Skin epidermis (tissue), 12 donors: ENCODE data around the gene CFP.

ENCODE experiments used
- H3K27ac ChIP-seq, 21 experiments: fragments of 200-600 bp; sonication (generic) in 11 of 21; one replicate each; pipeline ENCODE4 v1.5.0; 2020; ENCODE audit warnings: mild to moderate bottlenecking in 3 of 21, inconsistent platforms in 2 of 21, moderate library complexity in 2 of 21
- H3K4me3 ChIP-seq, 7 experiments: fragments of 200-600 bp; sonication (generic) in 2 of 7; one replicate each; pipeline ENCODE4 v1.5.0; 2020; ENCODE audit warnings: inconsistent platforms in 2 of 7, mild to moderate bottlenecking in 2 of 7, moderate library complexity in 1 of 7

CFP gene

DNA sequence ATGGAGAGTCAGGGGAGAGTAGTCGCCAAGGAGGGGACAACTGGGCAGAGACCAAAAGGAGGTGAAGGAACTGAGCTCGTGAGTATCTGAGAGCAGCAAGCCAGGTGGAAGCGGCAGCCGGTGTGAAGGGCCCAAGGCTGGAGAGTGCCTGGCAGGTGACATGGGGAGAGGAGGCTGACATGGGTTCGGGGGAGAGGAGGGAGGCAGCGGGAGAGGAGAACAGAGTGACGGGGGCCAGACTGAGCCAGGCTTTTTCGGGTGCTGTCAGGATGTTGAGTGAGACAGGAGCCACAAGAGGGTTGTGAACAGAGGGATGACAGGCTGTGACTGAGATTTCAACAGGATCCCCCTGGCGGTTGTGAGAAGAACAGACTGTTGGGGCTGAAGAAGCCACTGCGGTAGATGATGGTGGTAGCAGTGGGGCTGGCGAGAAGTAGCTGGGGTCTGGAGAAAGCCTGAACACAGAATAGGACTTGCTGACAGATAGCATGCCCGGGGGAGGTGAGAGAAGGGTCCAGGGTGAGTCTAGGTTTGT is 14.9 kb upstream of the CFP start:
- no peak overlapping the region for H3K4me3 ChIP-seq
- no peak overlapping the region for H3K27ac ChIP-seq

DNA sequence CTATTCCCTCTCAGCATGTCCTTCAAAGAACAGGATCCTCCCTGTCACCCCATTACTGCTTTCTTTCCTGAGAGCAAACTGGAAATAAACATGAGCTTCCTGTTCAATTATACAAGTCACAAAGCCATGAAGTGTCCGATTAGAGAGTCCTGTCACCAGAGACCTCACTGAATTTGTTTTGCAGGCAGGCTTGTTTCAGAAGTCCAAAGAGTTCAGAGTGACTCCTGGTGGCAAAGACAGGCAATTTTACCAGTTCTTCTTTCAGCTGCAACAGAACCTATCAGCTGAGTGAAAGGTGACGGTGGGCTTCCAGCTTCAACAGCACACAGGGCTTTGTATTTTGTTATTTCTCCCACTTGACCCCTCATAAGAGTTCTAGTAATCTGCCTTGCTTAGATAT is 14.2 kb upstream of the CFP start:
- Histone ChIP-seq H3K4me3 (no peak overlapping the region), H3K27ac (no peak overlapping the region)

DNA sequence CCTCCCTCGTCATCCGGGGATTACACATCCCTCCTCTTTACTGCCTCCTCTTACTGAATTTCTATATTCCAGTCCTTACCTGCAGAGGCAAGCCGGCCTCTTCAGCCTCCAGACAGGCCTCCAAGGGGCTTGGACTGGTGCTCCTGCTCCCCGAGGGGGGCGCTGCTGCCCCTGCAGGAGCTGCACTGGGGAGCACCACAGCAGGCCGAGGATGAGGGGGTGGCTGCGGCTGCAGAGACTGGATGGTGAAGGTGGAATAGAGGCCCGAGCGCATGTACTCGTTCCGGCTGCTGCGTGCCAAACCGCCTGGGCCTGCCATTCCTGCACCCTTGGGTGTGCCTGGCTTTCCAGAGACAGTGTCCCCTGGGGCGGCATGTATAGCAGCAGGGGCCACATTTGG is 9.1 kb upstream of the CFP start:
- Histone ChIP-seq H3K4me3 (no peak overlapping the region), H3K27ac (no peak overlapping the region)

DNA sequence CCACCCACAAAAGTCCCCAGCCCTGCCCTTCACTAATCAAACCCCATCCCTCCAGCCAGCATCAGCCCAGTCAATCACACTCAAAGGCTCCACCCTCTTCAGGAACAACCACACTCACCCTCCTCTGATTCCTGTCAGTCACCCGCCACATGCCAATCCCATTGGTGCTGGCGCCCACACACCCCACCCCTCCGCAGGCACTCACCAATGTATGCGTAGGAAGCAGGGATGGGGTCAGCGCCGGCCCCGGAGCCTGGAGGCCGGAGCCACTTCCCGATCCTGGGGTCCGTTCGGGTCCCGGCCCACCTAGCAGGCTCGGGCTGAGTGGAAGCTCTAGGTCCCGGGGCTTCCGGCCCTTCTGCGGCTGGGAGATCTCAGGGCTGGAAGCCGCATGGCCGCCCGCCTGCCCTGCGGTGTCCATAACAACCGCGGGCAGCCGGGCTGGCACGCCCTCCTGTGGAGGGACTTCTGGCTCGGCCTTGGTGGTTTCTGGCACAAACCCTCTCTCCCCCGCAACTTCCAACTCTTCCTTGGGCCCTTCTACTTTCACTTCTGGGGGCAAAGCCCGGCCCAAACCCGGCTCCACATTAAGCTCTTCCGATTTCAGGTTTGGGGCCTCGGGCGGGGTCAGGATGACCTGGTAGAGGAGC is 7.9 kb upstream of the CFP start:
- peak overlapping the region in 1 of 21 experiments; percentile 30 for H3K27ac ChIP-seq
- H3K4me3 ChIP-seq: peak overlapping the region in 1 of 7 experiments; percentile 24

DNA sequence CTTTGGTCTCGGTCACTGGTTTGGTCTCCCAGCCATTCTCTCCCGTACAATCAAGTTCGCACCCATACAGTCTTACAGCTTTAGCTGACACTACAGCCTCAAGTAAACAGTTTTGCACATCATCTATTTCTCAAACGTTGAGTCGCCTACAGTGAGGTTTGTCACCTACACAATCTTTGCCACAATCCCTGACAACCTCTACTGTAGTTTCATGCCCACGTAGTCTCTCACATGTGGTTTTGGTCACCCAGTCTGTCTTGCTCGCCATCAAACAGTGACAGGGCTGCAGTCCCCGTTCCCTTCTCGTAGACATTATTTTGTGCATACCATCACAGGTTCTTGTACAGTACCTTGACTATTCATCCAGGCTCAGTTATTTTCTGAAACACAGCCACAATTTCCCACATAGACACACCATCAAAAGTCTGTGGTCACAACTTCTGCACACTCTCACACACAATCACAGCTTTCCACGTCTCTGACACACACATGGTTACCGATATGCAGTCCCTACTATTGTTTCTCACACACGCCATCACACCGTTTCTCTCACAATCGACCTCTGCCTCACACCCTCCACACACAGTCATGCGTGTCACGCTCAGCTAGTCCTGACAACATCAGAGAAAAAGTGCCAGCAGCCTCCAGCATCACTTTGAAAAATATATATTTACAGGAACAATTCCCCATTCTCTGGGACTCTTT is 5.3 kb upstream of the CFP start:
- no peak overlapping the region for H3K27ac ChIP-seq
- H3K4me3 ChIP-seq: no peak overlapping the region

DNA sequence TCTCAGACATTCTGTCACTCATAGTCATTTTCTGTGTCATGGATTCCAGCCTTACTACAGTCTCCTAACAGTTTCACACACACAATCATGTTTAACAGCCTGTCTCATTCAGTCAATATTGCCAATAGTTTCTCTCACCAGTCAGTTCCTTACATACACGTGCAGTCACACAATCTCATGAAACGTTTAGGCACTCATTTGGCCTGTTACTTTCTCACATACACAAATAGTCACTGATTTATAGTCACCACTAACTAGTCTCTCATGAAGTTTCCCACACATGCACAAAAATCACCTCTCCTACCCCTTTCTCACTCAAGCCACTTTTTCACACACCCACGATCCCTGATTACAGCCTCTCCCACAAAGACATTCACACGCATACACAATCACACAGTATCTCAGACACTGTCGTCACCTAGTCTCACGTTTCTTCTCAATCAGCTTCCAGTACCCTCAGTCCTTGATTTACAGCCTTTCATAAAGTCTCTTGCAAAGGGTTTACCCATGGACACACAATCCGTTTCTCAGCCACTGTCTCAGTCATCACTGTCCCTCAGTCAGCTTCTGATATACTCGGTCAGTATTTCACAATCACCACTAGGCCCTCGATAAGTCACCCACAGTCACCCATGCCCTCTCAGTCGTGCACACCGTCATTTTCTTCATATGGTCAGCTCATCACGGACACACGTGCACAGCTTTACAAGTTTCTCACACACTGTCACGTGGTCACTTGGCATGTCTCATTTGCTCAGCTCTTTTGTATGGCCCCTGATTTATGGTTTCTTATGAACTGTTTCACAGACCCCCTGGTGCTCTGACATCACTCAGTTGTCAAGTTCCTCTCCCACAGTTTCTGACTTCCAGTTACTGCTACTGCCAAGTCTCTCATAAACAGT is 4.2 kb upstream of the CFP start:
- no peak overlapping the region for H3K4me3 ChIP-seq
- no peak overlapping the region for H3K27ac ChIP-seq

DNA sequence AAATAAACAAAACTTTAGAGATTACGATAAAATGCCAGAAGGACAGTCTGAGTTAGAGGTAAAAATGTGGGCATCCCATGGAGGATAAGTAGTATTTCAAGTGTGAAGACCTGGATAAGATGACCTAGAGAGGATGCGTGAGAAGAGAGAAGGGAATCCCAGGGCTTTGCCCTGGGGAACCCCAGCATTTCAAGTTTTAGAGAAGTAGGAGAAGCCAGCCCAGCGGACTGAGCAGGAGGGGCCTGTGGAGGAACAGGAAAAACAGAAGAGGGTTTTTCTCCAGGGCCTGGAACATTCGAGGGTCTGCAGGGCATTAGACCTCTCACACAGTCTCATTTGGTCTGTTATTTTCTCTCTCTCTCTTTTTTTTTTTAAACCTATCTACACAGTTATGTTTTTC is 2.9 kb upstream of the CFP start:
- no peak overlapping the region for H3K4me3 ChIP-seq
- no peak overlapping the region for H3K27ac ChIP-seq

DNA sequence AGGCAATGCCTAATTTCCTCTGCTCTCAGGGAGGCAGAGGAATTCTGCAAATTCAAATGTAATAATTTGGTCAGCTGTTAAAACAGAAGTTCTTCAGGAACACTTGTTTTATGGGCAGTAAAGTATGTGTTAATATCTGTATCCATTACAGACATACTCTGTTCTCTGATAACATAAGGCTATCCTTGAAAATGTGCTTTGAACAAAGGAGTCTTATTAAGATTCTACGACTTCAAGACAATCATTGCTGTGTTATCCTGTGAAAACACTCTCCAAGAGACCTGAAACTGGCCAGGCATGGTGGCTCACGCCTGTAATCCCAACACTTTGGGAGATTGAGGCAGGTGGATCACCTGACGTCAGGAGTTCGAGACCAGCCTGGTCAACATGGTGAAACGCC is 1.9 kb upstream of the CFP start:
- H3K27ac ChIP-seq: no peak overlapping the region
- H3K4me3 ChIP-seq: no peak overlapping the region

DNA sequence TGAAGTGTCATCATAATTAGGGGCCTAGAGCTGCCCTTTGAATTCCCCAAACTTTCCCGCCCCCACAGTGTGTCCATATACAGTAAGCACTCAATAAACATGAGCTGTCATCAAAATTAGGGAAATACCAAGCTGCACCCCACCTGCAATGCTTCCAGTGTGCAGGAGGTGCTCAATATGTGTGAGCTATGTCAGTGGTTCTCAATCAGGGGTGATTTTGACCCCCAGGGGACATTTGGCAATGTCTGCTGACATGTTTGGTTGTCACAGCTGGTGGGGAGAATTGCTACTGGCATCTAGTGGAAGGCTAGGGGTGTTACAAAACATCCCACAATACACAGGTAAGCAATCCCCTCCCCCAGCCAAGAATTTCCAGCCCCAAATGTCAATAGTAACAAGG is 748 bp downstream of the CFP start:
- peak overlapping the region in 1 of 7 experiments; percentile 10 for H3K4me3 ChIP-seq
- H3K27ac ChIP-seq: peak overlapping the region in 2 of 21 experiments; percentile 23 to 69

DNA sequence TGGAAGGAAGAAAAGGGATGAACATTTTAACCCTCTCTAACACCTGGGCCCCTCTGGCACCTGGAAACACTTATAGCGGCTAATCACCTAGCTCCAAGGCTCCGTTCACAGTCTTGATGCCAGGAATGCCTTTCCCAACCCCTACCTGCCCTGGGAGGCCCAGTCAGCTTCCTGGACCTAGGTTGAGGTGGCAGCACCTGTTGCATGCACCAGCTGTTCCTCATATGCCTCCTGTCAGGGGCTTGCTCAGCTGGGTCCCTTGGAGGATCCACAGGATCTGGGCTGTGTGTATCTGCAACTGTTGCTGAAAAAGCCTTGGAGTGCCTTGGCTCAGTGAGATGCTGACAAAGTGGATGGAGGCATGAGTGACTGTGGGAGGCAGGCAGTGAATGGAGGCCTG is 4.4 kb downstream of the CFP start:
- Histone ChIP-seq H3K4me3 (no peak overlapping the region), H3K27ac (no peak overlapping the region)

DNA sequence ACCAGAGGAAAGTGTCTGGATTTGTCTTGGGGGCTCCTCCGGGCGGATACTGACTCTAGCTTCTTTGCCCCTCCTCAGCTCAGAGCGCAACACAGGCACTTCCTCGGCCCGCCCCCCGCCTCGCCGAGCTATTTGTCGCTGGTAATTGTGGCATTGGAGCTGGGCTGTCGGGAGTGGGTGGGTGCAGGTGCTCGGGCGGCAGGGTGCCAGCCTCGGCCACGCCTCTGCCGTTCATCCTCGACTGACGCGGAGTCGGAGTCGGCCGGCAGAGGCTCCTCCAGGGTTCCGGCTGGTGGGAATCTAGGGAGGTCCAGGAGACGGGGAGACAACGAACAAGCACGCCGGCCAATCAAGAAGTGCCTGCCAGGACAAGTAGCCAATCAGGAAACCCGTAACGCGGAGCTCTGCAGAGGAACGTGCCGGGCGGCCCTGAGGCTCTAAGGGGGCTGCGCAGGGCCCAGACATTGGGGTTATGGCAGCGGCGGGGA is 6.1 kb downstream of the CFP start:
- H3K27ac ChIP-seq: no peak overlapping the region
- peak overlapping the region in 2 of 7 experiments; percentile 4 to 24 for H3K4me3 ChIP-seq

DNA sequence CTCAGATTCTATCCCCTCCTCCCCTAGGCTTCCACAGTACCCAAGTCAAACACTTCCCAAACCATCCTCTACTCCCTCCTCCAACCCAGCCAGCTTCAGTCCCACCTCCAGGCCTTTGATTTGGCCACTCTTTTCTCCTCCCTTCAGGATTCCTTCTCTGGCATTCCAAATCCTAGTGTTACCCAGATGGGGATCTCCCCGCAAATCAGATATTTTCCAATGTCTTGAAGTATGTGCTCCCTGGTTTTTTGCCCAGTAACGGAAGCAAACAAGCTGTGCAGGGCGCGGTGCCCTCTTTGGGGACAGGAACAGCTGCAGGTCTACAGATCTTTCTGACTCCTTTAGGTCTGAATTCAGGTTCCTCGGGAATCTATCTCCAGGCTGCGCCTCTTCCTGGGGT is 7.9 kb downstream of the CFP start:
- Histone ChIP-seq H3K27ac (no peak overlapping the region), H3K4me3 (no peak overlapping the region)

DNA sequence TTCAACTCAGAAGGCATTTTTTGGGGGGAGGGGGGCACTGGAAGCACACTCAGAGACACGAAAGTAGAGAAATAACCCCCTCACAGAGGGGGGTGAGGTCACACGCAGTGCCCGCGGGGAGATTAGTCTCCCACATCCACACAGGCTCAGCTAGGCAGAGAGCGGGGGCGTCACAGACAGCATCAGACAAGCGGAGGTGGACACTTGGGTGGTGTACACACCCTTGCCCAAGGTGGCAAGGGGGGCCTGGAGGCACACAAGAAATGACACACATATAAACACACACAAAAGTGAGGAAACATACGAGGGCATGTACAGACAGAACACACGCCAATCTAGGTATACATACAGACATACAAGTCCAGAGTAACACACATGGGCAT is 9.4 kb downstream of the CFP start:
- H3K27ac ChIP-seq: no peak overlapping the region
- H3K4me3 ChIP-seq: no peak overlapping the region

DNA sequence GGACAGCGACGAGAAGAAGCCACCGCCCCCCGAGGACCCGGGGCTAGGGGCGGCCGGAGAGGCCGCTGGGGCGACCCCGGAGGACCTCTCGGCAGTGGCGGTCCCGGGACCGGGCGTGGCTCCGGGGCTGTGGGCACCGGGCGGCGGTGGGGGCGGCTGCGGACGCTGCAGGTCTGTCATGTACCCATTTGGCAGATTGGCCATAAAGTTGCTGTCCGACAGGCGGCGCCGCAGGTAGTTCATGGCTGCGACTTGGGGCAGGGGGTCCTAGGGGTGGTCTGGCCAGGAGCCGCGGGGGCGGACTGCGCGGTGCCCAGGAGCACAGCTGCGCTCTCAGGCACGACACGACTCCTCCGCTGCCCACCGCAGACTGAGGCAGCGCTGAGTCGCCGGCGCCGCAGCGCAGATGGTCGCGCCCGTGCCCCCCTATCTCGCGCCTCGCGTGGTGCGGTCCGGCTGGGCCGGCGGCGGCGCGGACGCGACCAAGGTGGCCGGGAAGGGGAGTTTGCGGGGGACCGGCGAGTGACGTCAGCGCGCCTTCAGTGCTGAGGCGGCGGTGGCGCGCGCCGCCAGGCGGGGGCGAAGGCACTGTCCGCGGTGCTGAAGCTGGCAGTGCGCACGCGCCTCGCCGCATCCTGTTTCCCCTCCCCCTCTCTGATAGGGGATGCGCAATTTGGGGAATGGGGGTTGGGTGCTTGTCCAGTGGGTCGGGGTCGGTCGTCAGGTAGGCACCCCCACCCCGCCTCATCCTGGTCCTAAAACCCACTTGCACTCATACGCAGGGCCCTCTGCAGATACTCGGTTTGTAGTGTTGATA is 10.0 kb downstream of the CFP start, which contains the start of gene SYN1:
TSS of gene SYN1 (minus strand) at position 372 of the 817 bp plus-strand sequence. CDS start at position 243, 129 bp downstream.
- H3K4me3 ChIP-seq: peak within 1 kb of the TSS; percentile 10 to 31 (median 25)
- H3K27ac ChIP-seq: no peak within 1 kb of the TSS

DNA sequence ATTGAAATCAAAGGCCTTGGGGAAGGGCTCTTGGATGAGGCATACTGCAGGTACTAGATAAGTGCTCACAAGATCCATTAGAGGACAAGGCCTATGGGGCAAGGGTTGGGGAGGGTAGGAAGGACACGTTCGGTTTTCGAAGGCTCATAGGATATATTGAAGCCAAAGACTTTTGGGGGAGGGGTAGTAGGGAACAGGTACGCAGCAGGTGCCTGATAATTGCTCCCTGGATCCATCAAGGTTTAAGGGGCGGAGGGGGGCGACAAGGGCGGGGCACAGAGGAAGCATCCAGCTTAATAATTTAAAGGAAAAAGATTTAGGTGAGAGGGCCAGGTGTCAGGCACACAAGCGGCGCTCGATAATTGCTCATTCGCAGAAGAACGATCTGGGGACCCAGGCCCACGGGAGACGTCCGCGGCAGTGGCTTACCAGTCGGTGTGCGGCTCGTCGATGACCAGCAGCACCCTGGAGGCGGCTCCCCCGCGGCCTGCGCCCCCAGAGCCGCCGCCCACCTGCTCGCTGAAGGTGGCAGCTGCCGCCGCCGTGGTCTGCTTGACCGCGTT is 10.7 kb downstream of the CFP start:
- Histone ChIP-seq H3K4me3 (peak overlapping the region in 3 of 7 experiments; percentile 10 to 31 (median 31)), H3K27ac (no peak overlapping the region)

DNA sequence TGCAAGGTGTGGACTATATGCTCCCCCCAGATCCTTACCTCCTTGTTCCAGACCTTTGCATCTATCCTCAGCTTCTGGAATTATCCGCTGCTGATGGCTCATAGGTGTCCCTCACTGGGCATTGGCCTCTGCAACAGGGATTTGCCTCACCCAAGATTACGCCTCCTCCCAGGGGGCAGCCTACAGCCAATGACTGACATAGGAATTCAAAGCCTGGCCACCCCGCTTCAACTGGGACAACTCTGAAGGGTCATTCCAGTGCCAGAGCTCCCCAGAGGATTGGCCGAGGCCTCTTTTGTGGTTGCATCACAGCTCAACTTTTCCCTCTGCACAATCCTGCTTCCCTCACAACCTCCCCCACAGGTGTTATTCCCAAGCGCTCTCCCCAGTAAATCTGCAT is 15.1 kb downstream of the CFP start:
- Histone ChIP-seq H3K27ac (no peak overlapping the region), H3K4me3 (no peak overlapping the region)

DNA sequence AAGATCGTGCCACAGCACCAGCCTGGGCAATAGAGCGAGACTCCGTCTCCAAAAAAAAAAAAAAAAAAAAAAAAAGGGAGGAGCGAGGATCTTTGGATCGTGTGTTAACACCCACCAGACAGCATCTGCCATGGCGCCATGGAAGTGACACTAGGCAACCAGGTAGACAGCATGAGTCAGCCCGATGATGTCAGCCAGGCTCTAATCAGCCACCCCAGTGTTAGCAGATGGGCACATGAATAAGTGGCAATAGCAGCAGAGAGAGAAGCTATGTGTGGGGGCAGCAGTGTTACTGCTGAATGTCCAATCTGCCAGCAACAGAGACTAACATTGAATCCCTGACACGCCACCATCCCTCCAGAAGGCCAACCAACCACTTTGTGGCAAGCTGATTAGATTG is 16.6 kb downstream of the CFP start:
- Histone ChIP-seq H3K27ac (no peak overlapping the region), H3K4me3 (no peak overlapping the region)

DNA sequence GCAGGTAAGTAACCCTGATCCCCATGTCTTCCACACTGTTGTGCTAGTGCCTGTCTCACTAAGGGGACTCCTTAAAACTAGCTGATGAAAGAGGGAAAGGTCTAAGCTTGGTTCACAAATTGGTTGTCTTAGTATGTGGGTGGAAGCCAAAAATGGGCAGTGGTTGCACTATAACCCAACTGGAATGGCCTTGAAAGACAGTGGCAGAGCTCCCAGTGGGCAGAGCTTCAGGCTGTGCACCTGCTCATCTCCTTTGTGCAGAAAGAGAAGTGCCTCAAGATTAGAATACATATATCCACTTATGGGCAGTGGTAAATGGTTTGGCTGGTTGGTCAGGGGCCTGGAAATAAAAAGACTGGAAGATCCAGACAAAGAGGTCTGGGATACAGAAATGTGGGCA is 17.3 kb downstream of the CFP start:
- no peak overlapping the region for H3K27ac ChIP-seq
- H3K4me3 ChIP-seq: no peak overlapping the region

DNA sequence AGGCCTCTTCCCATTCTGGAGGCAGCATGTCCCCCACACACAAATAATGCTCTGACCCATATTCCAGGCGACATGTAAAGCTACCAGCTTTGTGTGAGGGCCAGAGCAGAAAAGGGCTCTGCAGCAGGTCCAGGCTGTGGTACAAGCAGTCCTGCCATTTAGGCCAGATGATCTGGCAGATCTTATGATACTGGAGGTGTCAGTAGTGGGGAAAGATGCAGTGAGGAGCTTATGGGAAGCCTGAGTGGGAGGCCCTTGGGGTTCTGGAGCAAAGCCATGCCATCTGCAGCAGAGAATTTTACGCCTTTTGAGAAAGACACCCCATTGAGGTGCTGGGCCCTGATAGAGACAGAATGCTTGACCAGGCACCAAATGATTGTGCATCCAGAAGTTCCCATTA is 17.8 kb downstream of the CFP start:
- Histone ChIP-seq H3K27ac (no peak overlapping the region), H3K4me3 (no peak overlapping the region)
